K562 (cell line): ENCODE results near the gene PI4K2B. TPM values are rescaled to one million over a fixed set of nuclear protein-coding genes. Genes with fewer than 3 reads are reported as not detected.
A peak's percentile ranks its signal among the peaks of the same experiment; 100 is the strongest.
"Not testable (repeated sequence)": the region's sequence is repeated elsewhere in the genome, so short reads cannot be mapped to it uniquely, and the experiment has no call there.

Experiments
- ARID1B ChIP-seq: fragments of 450-650 bp; IDR thresholded peaks from 2 replicates; pipeline ENCODE4 v1.6.1; 2016; ENCODE audit warnings: antibody characterized with exemption, mild to moderate bottlenecking, inconsistent platforms
- ATF1 ChIP-seq, 2 experiments: fragments of 450-650 bp in 1 of 2; IDR thresholded peaks; 2 replicates each; pipeline ENCODE4 v1.6.1; 2016; ENCODE audit warnings: missing compliant biosample characterization in 1 of 2, missing genetic modification characterization in 1 of 2
- BRD9 ChIP-seq: fragments of 450-650 bp; IDR thresholded peaks from 2 replicates; pipeline ENCODE4 v1.6.1; 2018; ENCODE audit warnings: low read depth; ENCODE audit not compliant: partially characterized antibody
- CBFA2T2 ChIP-seq: fragments of 450-650 bp; conservative IDR thresholded peaks from 2 replicates; pipeline ENCODE4 v1.6.1; 2017; ENCODE audit warnings: mild to moderate bottlenecking
- CBFA2T3 ChIP-seq: fragments of 450-650 bp; IDR thresholded peaks from 2 replicates; pipeline ENCODE4 v1.6.1; 2017
- CHAMP1 ChIP-seq: fragments of 450-650 bp; IDR thresholded peaks from 2 replicates; pipeline ENCODE4 v1.6.1; 2016; ENCODE audit warnings: mild to moderate bottlenecking
- CTBP1 ChIP-seq: fragments of 450-650 bp; IDR thresholded peaks from 2 replicates; pipeline ENCODE4 v1.6.1; 2016; ENCODE audit warnings: borderline replicate concordance
- CXXC5 ChIP-seq: fragments of 250-450 bp; sonication (Bioruptor Pico); IDR thresholded peaks from 2 replicates; pipeline ENCODE4 v1.8.0; 2022; ENCODE audit warnings: inconsistent platforms, mild to moderate bottlenecking, moderate library complexity
- DDX20 ChIP-seq: fragments of 450-650 bp; IDR thresholded peaks from 2 replicates; pipeline ENCODE4 v1.6.1; 2016; ENCODE audit warnings: missing genetic modification characterization, low read depth, mild to moderate bottlenecking, missing compliant biosample characterization, moderate library complexity
- DPF2 ChIP-seq: fragments of 450-650 bp; IDR thresholded peaks from 2 replicates; pipeline ENCODE4 v1.6.1; 2016
- HDAC1 ChIP-seq, 2 experiments: fragments of 450-650 bp; IDR thresholded peaks; 2 replicates each; pipeline ENCODE4 v1.6.1; 2016 to 2017; ENCODE audit warnings: inconsistent platforms in 1 of 2, mild to moderate bottlenecking in 1 of 2, moderate library complexity in 1 of 2
- HDAC2 ChIP-seq: fragments of 450-650 bp; IDR thresholded peaks from 2 replicates; pipeline ENCODE4 v1.6.1; 2016; ENCODE audit warnings: mild to moderate bottlenecking
- MAX ChIP-seq: sonication (generic); formaldehyde crosslinking; IDR thresholded peaks from 2 replicates; pipeline ENCODE4 v1.9.0; 2022; ENCODE audit warnings: mild to moderate bottlenecking, missing genetic modification reagents
- MNT ChIP-seq, 2 experiments: fragments of 450-650 bp; conservative IDR thresholded peaks; 2 replicates each; pipeline ENCODE4 v1.6.1; 2017; ENCODE audit warnings: mild to moderate bottlenecking in 2 of 2, moderate library complexity in 2 of 2
- NFRKB ChIP-seq: fragments of 450-650 bp; IDR thresholded peaks from 2 replicates; pipeline ENCODE4 v1.6.1; 2016; ENCODE audit warnings: low read depth
- SMAD4 ChIP-seq: fragments of 250-450 bp; sonication (Bioruptor Pico); conservative IDR thresholded peaks from 2 replicates; pipeline ENCODE4 v1.8.0; 2021; ENCODE audit warnings: inconsistent platforms, mild to moderate bottlenecking, moderate library complexity
- SOX6 ChIP-seq: fragments of 450-650 bp; IDR thresholded peaks from 2 replicates; pipeline ENCODE4 v1.6.1; 2014; ENCODE audit warnings: mild to moderate bottlenecking
- TEAD1 ChIP-seq, 2 experiments: fragments of 450-650 bp in 1 of 2; sonication (generic) in 1 of 2; formaldehyde crosslinking; IDR thresholded peaks; 2 replicates each; pipeline versions ENCODE4 v1.4.0 to v1.8.0; 2020 to 2022; ENCODE audit warnings: mild to moderate bottlenecking in 2 of 2, missing genetic modification reagents in 1 of 2
- ZBTB2 ChIP-seq: fragments of 450-650 bp; IDR thresholded peaks from 2 replicates; pipeline ENCODE4 v1.6.1; 2016; ENCODE audit warnings: antibody characterized with exemption
- ZNF592 ChIP-seq: fragments of 450-650 bp; IDR thresholded peaks from 2 replicates; pipeline ENCODE4 v1.6.1; 2017; ENCODE audit warnings: antibody characterized with exemption, mild to moderate bottlenecking
- polyA plus RNA-seq, 8 experiments: library from polyadenylated mRNA; depleted of rRNA in 4 of 8; stranded (reverse) in 5 of 8; unstranded in 3 of 8; fragments of >200 nt; fragmentation: Nextera tagmentation in 2 of 8; fragmentation: Illumina TruSeq in 1 of 8; extraction: Ambion mirVana in 2 of 8; extraction: Trizol in 1 of 8; gene quantifications; 2 replicates each; pipeline versions ENCODE4 v1.2.1 to v1.2.3, GENCODE V29; 2011 to 2014; ENCODE audit warnings: inconsistent platforms in 1 of 8, missing spikeins in 1 of 8
- total RNA-seq, 7 experiments: library from RNA; depleted of rRNA in 6 of 7; stranded (reverse); fragments of >200 nt in 6 of 7; fragmentation: Illumina TruSeq in 2 of 7; extraction: Trizol in 2 of 7; gene quantifications; 2 replicates each; pipeline versions ENCODE4 v1.2.1 to v1.2.3, GENCODE V29; 2011 to 2021; ENCODE audit warnings: low replicate concordance in 1 of 7

Gene PI4K2B
- total and polyA plus RNA-seq, 9 of the 15 experiments (the other 6 are each of a cell fraction or from before 2014, with no cell fraction given): 4.5 to 21.4 (median 16.5) TPM

GRCh38 chr4:25248875-25249274 lies 15.0 kb downstream of the PI4K2B start (continued):
- peak in 1 of 2 experiments; percentile 31; a peak in 2 of 4 replicates for TF ChIP-seq MNT (conservative IDR thresholded peaks at IDR 0.05)
- peak; percentile 77 for TF ChIP-seq SOX6
- peak; percentile 23; the same call in 1 of the 2 replicates for TF ChIP-seq CHAMP1
- TF ChIP-seq ZNF592: peak; percentile 95
- peak; percentile 70 for TF ChIP-seq DPF2
- TF ChIP-seq MAX (CRISPR knock-in tag): peak; percentile 27; the same call in 1 of the 2 replicates
- peak; percentile 88 for TF ChIP-seq CBFA2T3
- peak; percentile 83 for TF ChIP-seq CBFA2T2
- peak in 1 of 2 experiments; percentile 35; a peak in 1 of 4 replicates for TF ChIP-seq TEAD1 (CRISPR knock-in tag; IDR thresholded peaks at IDR 0.05)
- peak; percentile 48; the same call in 1 of the 2 replicates for TF ChIP-seq ZBTB2
- TF ChIP-seq DDX20 (tag): 0 out of 2 replicates have a peak, but pooled peaks have one; percentile 60
- peak; percentile 80 for TF ChIP-seq ARID1B
- peak; percentile 71 for TF ChIP-seq SMAD4 (CRISPR knock-in tag)
- peak; percentile 39 for TF ChIP-seq CXXC5 (CRISPR knock-in tag)
- TF ChIP-seq HDAC1 (IDR thresholded peaks at IDR 0.05): 0 out of 4 replicates have a peak, but pooled peaks of 1 of the 2 experiments have one; percentile 21
- TF ChIP-seq HDAC2: 0 out of 2 replicates have a peak, but pooled peaks have one; percentile 32
- peak; percentile 30; the same call in 1 of the 2 replicates for TF ChIP-seq NFRKB
- peak; percentile 30 for TF ChIP-seq BRD9
- not testable (repeated sequence) for TF ChIP-seq ATF1 (CRISPR knock-in tag; IDR thresholded peaks at IDR 0.05)
- peak; percentile 14; the same call in 1 of the 2 replicates for TF ChIP-seq ATF1 (tag; IDR thresholded peaks at IDR 0.05)
- TF ChIP-seq CTBP1: 0 out of 2 replicates have a peak, but pooled peaks have one; percentile 14
